Stimulated activated CD4-positive, alpha-beta T cell treated with anti-CD3 and anti-CD28 coated beads, Interleukin-4, amount 100 ng/mL, for 24 hours (primary cell): Measurements from ENCODE around the gene INPP5K.
"Not testable (repeated sequence)": the region's sequence is repeated elsewhere in the genome, so short reads cannot be mapped to it uniquely, and the experiment has no call there.

ENCODE experiments used
- DNase-seq: peaks from one replicate; pipeline ENCODE4 v3.0.0-alpha.2; 2020

The INPP5K gene

GRCh38 chr17:1546292-1546922 lies 30.0 kb upstream of the INPP5K start:
- DNase-seq: no peak

GRCh38 chr17:1545618-1546017 lies 29.2 kb upstream of the INPP5K start:
- no peak for DNase-seq

DNA sequence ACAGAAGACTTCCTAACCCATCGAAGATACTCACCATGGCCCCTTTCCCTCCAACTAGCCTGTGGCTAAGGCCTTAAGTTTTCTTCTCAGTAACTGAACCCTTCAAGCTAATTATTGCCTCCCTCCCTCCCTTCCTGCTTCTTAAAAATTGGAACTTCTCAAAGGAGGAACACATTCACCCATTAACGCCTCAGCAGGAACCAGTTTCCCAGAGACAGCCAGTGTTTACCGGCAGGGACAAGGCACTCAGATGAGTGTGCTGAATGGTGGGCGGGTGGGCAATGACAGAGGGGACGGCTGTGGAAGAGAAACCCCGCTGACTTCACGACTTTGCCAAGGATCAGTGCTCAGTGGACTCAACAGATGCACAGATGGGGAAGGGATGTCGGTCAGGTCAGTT lies 25.9 kb upstream of the INPP5K start:
- DNase-seq: no peak

DNA sequence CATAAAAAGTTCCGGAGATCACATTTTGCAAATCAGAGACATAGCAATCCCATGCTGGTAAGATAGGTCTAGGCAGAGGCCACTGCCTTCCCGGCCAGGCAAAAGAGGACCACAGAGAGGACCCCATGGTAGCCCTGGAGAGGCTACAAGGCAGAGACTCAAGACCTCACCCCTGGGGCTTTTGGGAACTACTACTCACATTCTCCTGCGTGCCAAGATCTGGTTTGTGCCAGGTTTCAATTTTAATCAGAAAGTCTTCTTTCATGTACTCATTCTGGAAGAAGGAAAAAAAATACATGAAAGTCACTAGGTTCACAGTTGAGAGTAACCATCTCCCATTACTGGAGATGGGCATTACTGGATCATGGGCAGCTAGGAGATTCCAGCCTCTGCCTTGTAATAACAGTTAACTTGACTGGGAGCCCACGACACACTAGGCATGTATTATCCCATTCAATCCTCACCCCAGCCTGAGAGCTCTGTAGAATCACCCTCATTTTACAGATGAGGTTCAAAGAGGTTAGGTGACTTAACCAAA lies 25.0 kb upstream of the INPP5K start:
- no peak for DNase-seq

DNA sequence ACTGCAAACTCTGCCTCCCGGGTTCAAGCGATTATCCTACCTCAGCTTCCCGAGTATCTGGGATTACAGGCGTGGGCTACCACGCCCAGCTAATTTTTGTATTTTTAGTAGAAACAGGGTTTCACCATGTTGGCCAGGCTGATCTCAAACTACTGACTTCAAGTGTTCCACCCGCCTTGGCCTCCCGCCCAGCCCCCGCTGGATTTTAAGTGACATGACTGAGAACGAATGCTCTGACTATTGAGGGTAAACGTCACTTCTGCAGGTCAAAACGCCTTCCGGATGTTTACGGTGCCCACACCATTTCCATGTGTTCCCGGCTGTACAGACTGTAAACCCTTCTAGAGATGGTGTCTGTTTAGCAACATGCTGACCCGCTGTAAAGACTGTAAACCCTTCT lies 23.4 kb upstream of the INPP5K start:
- DNase-seq: no peak

DNA sequence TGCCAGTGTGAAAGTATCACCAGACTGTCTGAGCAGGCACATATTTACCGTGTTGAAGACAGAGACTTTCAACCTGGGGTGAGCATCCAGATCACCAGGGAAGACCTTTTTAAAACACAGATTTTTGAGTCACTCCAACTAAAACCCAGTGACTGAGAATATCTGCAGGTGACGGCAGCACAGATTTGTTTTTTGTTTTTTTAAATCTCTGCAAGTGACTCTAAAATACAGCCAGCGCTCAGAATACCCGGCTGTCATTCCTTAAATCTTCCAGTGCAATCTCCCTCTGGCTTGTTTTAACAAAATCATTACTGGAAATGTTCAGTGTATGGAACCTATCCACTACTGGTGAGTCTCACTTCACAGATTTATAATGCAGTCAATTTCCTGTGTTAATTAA lies 19.3 kb upstream of the INPP5K start:
- no peak for DNase-seq

DNA sequence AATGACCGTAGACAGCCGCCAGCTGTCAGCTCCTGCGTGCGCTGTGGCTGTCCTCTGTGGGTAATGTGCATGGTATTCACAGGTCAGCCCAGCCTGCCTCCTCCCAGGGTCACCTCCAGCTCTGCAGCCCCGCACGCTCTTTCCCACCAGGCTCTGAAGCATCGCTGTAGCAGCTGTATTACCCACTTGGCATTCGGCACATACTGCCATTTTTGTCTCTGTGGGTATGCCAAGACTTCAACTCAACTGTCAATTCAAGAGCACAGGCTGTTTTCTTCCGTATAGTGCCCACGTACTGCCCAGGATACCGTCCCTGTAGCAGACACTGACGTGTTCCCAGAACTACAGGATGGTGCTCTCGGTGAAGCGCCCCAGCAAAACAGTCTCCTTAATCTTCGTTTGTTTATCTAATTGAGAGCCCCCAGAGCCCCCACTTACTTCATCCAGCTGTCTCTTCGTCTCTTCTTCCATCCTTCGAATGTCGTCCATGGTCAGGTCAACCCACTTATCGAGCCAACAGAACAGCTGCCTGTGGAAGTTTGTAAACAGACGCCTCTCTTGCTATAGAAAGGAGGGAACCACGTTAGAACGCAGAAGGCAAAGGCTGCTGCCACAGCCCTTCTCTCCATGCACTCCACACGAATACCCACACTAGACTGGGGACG lies 17.4 kb upstream of the INPP5K start:
- no peak for DNase-seq

DNA sequence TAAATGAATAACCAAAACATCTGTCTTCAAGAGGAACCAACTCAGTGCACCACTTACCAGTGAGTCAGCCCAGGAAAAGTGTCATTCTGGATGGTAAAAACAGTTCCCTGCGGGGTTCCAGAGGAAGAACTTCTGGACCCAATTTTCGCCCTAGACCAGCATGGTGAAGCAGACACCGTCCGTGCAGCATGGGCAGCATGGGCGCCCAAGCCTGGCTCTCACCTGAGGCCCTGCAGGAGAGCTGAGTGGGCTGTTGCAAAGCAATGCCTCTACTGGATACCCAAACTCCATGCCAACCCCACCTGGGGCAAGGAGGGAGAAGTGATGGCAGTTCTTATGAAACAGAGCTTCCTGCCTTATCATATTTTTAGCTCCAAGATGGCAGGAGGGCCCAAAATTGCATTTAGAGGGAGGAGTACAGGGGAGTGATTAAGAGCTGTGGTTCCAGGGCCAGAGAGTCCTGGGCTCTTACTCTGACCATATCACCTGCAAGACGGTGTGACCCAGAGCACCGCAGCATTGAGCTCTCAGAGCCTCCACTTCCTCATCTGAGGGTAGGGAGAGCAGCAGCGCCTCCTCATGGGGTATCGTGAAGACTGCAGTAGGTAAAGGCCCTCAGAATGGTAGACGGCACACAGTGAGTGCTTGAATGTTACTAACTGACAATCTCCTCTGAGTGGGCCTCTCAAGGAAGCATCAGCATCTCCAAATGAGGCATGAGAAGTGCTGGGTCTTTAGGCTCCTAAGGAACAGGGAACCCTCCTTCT lies 16.6 kb upstream of the INPP5K start:
- peak; percentile 42 for DNase-seq

GRCh38 chr17:1529863-1530262 lies 13.5 kb upstream of the INPP5K start:
- no peak for DNase-seq

- not testable (repeated sequence) for DNase-seq
These were observed 10.5 kb upstream of the INPP5K start for GRCh38 chr17:1526876-1527275.

DNA sequence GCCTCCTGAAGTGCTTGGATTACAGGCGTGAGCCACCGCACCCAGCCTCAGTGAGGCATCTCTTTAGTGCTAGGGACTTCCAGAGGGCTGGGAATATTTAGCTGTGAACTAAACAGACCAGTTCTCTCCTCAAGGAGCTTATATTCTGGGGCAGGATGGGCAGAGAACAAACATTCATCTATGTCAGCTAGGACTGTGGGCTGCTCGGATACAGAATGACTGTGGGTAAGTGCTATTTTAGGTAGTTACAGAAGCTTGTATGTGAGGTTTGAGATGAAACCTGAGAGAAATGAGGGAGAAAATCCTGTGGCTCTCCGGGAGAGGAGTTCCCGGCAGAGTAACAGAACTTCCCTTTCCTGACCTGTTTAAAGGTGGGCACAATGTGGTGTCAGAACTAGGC lies 6.2 kb upstream of the INPP5K start:
- no peak for DNase-seq

DNA sequence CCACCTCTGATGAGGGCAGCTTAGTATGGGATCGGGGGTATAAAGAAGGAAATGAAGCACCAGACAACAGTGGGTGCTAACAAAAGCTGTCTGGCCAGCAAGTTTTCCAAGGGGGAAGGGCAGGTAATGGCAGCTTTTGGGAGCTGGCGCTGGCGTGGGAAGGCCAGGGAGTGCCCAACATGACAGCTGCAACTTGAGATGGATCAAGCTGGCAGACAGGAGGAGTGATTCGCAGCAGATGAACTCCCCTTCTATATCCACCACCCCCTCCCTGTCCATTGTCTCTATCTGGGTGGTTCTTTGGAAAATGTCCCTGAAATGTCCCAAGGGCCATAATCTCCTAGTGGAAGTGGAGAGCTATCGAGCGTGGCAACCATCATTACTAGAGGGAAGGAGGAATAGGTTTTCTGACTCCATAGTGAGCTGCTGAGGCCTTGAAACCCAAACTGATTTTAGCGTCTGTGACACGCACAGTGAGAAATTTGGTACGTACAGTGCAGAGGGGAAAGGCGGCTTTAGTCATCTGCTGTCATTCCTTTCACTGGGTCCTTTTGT lies 4.8 kb upstream of the INPP5K start:
- DNase-seq: no peak

- DNase-seq: no peak
These were observed 3.3 kb upstream of the INPP5K start for GRCh38 chr17:1519678-1520077.

DNA sequence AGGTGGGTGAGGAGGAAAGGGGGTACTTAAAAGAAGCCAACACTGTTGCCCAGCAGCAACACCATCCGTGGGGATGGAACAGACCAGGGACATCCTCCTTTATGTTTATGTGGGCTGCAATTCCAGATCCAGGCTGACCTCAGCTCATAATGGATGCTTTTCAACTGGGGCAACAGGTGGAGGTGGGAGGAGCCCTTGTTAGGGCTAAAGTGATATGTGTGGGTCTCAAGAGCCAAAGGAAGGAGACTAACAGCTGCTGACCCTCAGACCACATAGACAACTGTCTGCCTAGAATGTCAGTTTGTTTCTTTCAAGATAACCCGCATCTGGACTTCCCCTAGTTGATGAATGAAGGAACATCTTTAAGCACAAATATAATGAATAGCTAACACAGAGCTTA lies 2.0 kb upstream of the INPP5K start:
- no peak for DNase-seq

DNA sequence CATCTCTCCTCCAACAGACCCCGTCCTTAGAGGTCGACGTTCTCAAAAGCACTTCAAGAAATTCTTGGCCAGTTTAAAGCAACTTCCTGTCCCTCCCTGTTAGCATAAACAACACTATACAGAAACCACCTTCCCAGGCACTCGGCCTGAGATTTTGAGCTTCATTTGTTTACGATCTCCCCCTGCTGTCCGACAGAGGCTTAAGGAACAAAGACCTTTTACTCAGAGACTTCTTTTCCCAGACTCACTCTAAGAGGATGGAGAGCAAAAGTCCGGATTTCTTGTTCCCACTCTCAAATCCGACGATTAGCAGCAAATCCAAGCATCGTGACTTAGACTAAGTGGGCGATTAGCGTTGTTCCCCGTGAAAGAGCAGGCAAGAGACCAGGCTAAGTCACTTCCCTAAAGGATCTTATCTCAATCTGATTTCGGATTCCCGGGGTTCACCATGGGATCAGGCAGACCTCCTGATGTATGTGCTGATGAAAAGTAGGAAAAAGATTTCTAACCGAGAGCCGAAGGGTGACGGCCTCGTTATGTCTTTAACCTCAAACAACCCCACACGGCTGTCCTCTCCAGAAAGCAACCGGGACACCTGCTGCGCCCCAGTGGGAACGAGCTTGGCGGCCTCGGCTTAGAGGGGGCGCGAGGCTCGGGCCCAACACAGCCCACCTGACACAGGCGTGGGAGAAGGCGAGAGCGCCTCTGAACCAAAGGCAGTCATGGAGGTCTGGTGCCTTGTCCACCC lies 598 bp downstream of the INPP5K start:
- peak; percentile 60 for DNase-seq

GRCh38 chr17:1512351-1512750 lies 4.1 kb downstream of the INPP5K start:
- DNase-seq: no peak

- no peak for DNase-seq
These were observed 4.6 kb downstream of the INPP5K start for GRCh38 chr17:1511756-1512321.

GRCh38 chr17:1511290-1511689 lies 5.1 kb downstream of the INPP5K start:
- no peak for DNase-seq

DNA sequence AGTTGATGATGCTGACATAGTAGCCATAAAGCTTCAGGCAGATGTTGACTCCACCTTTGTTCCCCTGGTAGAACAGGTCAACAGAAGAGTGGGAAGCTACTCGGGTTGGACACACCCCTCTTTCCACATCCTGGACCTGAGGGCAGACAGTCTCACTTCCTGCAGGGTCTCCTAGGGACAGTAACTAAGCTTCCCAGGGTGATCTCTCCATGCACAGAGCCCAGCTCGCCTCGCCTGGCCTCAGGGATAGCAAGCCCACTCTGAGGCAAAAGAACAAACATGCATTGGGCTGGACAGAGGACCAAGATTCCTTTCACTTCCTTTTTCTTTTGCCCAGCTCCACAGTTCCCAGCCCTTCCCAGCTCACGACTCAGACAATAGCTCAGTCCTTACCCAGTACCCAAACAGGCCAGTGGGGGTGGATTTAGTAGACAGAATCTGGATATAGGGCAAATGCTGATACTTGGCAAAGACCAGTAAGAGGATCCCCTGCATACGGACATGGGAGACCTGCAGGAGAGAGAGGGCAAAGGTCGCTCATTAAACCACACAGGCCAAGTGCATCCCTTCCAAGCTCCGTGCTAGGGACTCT lies 7.0 kb downstream of the INPP5K start:
- no peak for DNase-seq

GRCh38 chr17:1508709-1509108 lies 7.7 kb downstream of the INPP5K start:
- DNase-seq: not testable (repeated sequence)

DNA sequence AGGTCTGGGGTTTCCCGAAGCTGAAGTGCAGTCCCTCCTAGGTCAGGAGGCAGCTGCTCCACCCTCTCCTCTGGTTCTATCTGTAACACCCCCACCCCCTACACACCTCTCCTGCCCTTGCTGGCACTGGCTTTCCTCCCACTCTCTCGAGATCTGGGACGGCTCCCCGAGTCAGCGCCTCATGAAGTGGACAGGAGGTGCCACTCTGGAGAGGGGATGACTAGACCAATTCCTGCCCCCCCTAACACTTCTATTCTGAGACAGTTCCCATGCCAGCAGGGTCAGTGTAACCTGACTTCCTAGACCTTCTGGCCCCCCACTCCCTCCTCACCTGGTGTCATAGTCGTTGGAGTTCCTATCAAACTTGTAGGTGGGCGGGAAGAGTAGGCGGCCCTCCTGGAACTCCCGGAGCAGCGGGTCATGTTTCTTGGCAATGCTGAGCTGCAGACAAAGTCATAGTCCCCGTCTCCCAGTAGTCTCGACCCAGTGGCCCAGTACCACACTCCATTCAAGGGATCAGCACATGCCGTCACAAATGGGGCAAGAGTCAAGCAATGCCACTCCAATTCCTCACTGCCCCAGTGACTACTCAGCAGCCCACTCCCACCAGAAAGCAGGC lies 9.7 kb downstream of the INPP5K start:
- DNase-seq: no peak

- DNase-seq: no peak
These were observed 10.8 kb downstream of the INPP5K start for GRCh38 chr17:1505586-1505985.
